Left ventricle myocardium inferior (tissue), 1 donor: ENCODE measurements around the gene DUSP11. TPM values are rescaled to one million over a fixed set of nuclear protein-coding genes. Genes with fewer than 3 reads are reported as not detected.
"Not testable (repeated sequence)": the region's sequence is repeated elsewhere in the genome, so short reads cannot be mapped to it uniquely, and the experiment has no call there.

Experiments
- DNase-seq: peaks from one replicate; pipeline ENCODE4 v3.0.0-alpha.2; 2020
- H3K27ac ChIP-seq: fragments of 200-600 bp; replicated peaks from 2 replicates; pipeline ENCODE4 v1.8.0; 2021
- H3K27me3 ChIP-seq: fragments of 200-600 bp; 2 replicates; pipeline ENCODE4 v1.8.0; 2021; ENCODE audit warnings: low read depth
- H3K36me3 ChIP-seq: fragments of 200-600 bp; 2 replicates; pipeline ENCODE4 v1.8.0; 2021
- H3K4me1 ChIP-seq: fragments of 200-600 bp; 2 replicates; pipeline ENCODE4 v1.8.0; 2021
- H3K4me3 ChIP-seq: fragments of 200-600 bp; 2 replicates; pipeline ENCODE4 v1.8.0; 2021; ENCODE audit warnings: mild to moderate bottlenecking, moderate library complexity
- H3K9me3 ChIP-seq: fragments of 200-600 bp; replicated peaks from 2 replicates; pipeline ENCODE4 v1.8.0; 2021
- intact Hi-C: fragments of 100-400 bp; cut with micrococcal nuclease; formaldehyde crosslinking; loops from one replicate; pipeline ENCODE4 v1.11.0; 2022
- total RNA-seq: library from RNA; stranded (reverse); fragmentation: NEBNext Ultra II Directional; extraction: Animal tissue kit (Norgen Biotek cat#: 25700); gene quantifications from one replicate; pipeline ENCODE4 v1.2.1, GENCODE V29; 2021
- TF ChIP-seq, protein P1 (sequence below): fragments of 200-600 bp; IDR thresholded peaks from 2 replicates; pipeline ENCODE4 v1.8.0; 2021; ENCODE audit warnings: antibody characterized with exemption, mild to moderate bottlenecking, borderline replicate concordance
- donor health status: DM: no; HTN: yes; CAD: no; lungs with severe emphysema.

The DUSP11 gene
- total RNA-seq, 1 donor from 2014 or later, result 10.6 TPM

- H3K36me3 ChIP-seq, result no peaks in the 10 kb centered on the region
- H3K9me3 ChIP-seq, result no peaks in the 10 kb centered on the region
- intact Hi-C loops, result no loop called here
- no peaks in the 10 kb centered on the region for H3K4me1 ChIP-seq
- TF ChIP-seq, protein P1, sequence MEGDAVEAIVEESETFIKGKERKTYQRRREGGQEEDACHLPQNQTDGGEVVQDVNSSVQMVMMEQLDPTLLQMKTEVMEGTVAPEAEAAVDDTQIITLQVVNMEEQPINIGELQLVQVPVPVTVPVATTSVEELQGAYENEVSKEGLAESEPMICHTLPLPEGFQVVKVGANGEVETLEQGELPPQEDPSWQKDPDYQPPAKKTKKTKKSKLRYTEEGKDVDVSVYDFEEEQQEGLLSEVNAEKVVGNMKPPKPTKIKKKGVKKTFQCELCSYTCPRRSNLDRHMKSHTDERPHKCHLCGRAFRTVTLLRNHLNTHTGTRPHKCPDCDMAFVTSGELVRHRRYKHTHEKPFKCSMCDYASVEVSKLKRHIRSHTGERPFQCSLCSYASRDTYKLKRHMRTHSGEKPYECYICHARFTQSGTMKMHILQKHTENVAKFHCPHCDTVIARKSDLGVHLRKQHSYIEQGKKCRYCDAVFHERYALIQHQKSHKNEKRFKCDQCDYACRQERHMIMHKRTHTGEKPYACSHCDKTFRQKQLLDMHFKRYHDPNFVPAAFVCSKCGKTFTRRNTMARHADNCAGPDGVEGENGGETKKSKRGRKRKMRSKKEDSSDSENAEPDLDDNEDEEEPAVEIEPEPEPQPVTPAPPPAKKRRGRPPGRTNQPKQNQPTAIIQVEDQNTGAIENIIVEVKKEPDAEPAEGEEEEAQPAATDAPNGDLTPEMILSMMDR, result no peak
- H3K4me3 ChIP-seq, result no peak overlapping the region
- DNase-seq, result no peak
- H3K27ac ChIP-seq, result no peak overlapping the region
- H3K27me3 ChIP-seq, result peaks cover 2% of the 10 kb centered on the region
Observed at GRCh38 chr2:73821669-73822068, 41.8 kb upstream of the DUSP11 start.

DNA sequence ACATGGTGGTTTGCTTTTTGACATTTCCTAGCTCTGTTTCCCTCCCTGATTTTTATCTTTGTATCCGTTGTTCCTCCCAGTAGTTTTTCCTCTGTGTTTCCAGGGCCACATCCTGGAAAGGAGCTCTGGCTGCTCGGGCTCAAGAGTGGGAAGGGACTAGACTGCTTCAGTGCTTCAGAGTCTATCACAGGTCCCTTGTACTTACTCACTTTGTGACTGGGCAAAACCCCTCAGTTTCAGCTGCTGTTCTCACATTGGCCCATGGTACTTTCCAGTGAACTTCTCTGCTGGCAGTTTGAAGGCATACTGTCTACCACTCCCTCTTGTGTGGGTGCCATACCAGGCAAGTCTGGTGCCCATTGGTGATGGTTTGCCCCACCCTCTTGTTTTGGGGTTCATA is 41.3 kb upstream of the DUSP11 start:
- H3K27me3 ChIP-seq, result peaks cover 6% of the 10 kb centered on the region
- TF ChIP-seq, protein P1, result no peak
- intact Hi-C loops, result no loop called here
- no peaks in the 10 kb centered on the region for H3K4me1 ChIP-seq
- H3K9me3 ChIP-seq, result no peaks in the 10 kb centered on the region
- no peak overlapping the region for H3K27ac ChIP-seq
- H3K36me3 ChIP-seq, result no peaks in the 10 kb centered on the region
- no peak for DNase-seq
- no peak overlapping the region for H3K4me3 ChIP-seq

DNA sequence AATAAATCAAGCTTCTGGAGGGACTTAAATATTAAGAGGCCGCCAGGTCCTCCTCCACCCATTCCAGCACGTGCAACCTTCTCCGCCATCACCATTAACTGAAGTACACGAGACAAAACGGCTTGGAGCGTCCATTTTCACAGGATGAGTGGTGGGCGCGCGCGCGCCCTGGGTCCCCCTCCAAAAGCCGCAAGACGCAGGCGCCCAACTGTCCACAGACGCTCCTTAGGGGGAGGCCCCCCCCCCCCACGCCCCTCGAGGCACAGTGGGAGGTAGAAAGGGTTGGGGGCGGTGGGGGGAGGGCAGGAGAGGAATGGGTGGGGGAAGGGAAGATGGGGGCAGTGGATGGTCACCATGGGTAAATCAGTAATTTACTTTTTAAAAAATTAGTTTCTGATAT is 38.4 kb upstream of the DUSP11 start:
- no peak overlapping the region for H3K27ac ChIP-seq
- TF ChIP-seq, protein P1, result no peak
- intact Hi-C loops, result no loop called here
- no peak for DNase-seq
- no peak overlapping the region for H3K4me3 ChIP-seq
- no peaks in the 10 kb centered on the region for H3K9me3 ChIP-seq
- no peaks in the 10 kb centered on the region for H3K36me3 ChIP-seq
- H3K27me3 ChIP-seq, result peaks cover 13% of the 10 kb centered on the region
- no peaks in the 10 kb centered on the region for H3K4me1 ChIP-seq

GRCh38 chr2:73812635-73813034 is 32.7 kb upstream of the DUSP11 start:
- H3K36me3 ChIP-seq, result no peaks in the 10 kb centered on the region
- no peaks in the 10 kb centered on the region for H3K9me3 ChIP-seq
- TF ChIP-seq, protein P1, result no peak
- intact Hi-C loops, result no loop called here
- H3K27me3 ChIP-seq, result peaks cover 15% of the 10 kb centered on the region
- no peaks in the 10 kb centered on the region for H3K4me1 ChIP-seq
- H3K27ac ChIP-seq, result no peak overlapping the region
- DNase-seq, result no peak
- no peak overlapping the region for H3K4me3 ChIP-seq

DNA sequence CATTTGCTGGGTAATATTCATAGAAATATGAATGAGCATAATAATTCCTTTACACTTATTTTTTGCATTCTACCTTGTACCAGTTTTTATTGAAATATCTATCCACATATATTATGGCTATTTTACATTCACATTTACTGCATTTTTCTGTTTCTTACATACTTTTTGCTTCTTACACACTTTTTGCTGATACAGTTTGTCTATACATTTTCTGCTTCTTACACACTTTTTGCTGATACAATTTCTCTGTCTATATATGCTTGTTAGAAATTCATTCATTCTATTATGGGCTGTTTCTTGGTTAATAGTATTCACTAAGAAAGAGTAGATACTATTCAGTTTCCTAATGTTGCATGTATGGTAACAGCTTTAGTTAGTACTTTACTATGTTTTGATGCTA is 32.0 kb upstream of the DUSP11 start:
- TF ChIP-seq, protein P1, result no peak
- Histone ChIP-seq H3K36me3 (no peaks in the 10 kb centered on the region), H3K4me3 (no peak overlapping the region), H3K27me3 (peaks cover 15% of the 10 kb centered on the region), H3K4me1 (no peaks in the 10 kb centered on the region), H3K27ac (no peak overlapping the region), H3K9me3 (no peaks in the 10 kb centered on the region)
- no peak for DNase-seq
- intact Hi-C loops, result no loop called here

DNA sequence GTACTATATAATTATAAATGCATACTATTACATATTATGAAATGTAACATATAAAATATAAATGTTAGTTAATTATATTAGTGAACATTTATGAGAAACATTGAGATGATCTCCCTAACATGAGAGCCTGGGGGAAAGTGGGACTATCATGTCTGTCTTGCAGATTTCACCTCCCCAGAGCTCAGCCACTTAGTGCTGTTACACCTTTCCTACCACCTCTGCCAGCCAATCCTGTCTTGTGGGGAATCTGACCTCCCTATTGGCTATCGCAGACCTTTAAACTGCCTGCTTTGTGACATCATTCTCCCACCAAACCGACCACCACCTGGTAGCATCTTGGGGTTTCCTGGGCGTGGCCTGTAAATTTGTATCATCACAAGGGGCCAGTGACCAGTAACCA is 4.0 kb upstream of the DUSP11 start, which contains the start of gene C2orf78:
C2orf78 (plus strand) TSS at position 301 of the 400 bp plus-strand sequence. CDS start 127 bp downstream, outside the sequence.
- H3K36me3 ChIP-seq, intact Hi-C loops, DNase-seq, H3K27ac ChIP-seq, H3K27me3 ChIP-seq, H3K4me3 ChIP-seq, H3K9me3 ChIP-seq: not testable (repeated sequence)
- peaks cover 10% of the 10 kb centered on the region for H3K4me1 ChIP-seq

- H3K4me3 ChIP-seq, H3K27ac ChIP-seq, H3K27me3 ChIP-seq, H3K36me3 ChIP-seq, DNase-seq, H3K9me3 ChIP-seq, intact Hi-C loops: not testable (repeated sequence)
- peaks cover 15% of the 10 kb centered on the region for H3K4me1 ChIP-seq
Observed at GRCh38 chr2:73783402-73783801, 3.5 kb upstream of the DUSP11 start.
